ENCODE results near the gene GATAD1.
"Not testable (repeated sequence)": the region's sequence is repeated elsewhere in the genome, so short reads cannot be mapped to it uniquely, and the experiment has no call there.

Gene GATAD1

DNA sequence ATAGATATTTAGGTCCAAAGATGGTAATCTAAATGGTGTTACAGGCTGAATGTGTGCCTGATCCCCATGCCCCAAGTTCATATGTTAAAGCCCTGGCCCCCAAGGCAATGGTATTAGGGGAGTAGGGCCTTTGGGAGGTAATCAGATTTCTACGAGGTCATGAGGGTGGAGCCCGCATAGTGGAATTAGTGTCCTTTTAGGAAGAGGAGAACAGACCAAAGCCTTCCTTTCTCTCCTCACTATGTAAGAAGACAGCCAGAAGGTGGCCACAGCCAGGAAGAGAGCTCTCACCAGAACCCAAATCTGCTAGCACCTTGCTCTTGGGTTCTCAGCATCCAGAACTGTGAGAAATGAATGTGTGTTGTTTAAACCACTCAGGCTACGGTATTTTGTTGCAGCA, 15.3 kb downstream of the GATAD1 start:
- H3K36me3 ChIP-seq (ENCODE audit: control insufficient read depth in 2 of 2, insufficient read depth in 2 of 2, low read length in 2 of 2) = peaks cover 6 to 7% of the 10 kb centered on the region in 2 donors
- no peak overlapping the region for H3K9ac ChIP-seq (ENCODE audit: low read length in 2 of 2)
- H3K27ac ChIP-seq (ENCODE audit: low read length) = no peak overlapping the region
- H3K4me3 ChIP-seq (ENCODE audit: low read length in 2 of 2) = no peak overlapping the region
- H3K27me3 ChIP-seq (ENCODE audit: control insufficient read depth in 1 of 2, insufficient read depth in 2 of 2, low read length in 2 of 2) = no peaks in the 10 kb centered on the region
- H3K4me1 ChIP-seq (ENCODE audit: control insufficient read depth, insufficient read depth, low read length) = no peaks in the 10 kb centered on the region
- H3K9me3 ChIP-seq (ENCODE audit: control insufficient read depth in 2 of 2, low read length in 2 of 2) = no peaks in the 10 kb centered on the region

DNA sequence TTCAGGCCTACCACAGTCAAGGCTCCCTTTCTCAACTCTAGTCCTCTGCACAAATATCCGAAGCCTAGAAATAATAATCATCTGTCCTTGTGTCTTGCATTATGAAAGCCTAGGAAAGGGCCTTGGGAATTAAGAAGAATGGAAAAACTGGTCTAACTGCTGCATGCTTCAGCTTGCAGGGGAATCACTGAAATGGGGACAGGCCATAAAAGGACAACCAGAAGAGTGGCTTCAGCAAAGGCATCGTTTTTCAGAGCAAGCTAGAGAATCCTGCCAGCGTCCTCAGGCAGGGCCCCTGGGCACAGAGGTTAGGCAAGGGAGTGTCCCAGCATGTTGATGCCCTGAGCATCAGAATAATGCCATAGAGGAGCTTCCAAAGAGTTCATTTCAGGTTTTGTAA, 17.2 kb downstream of the GATAD1 start:
- Histone ChIP-seq H3K27me3 (ENCODE audit: control insufficient read depth in 1 of 2, insufficient read depth in 2 of 2, low read length in 2 of 2) (no peaks in the 10 kb centered on the region), H3K4me3 (ENCODE audit: low read length in 2 of 2) (no peak overlapping the region)

DNA sequence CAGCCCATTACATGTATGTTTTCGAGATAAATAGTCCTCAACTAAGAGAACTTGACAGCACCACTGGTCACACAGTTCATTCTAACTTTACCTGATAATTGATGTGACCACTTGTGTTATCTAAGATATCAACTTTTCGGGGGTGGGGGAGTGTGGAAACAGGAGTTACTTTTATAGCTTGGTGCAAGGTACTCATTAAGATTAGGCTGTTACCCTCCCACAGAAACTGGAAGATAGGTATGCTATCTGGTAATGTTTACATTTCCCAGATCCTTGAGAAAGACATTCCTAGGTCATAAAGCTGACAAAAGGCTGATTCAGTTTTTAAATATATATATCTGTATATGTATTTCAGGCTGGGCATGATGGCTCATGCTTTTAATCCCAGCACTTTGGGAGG, 19.4 kb downstream of the GATAD1 start:
- Histone ChIP-seq H3K36me3 (ENCODE audit: control insufficient read depth in 2 of 2, insufficient read depth in 2 of 2, low read length in 2 of 2) (peaks cover 6% of the 10 kb centered on the region in 2 donors), H3K4me1 (ENCODE audit: control insufficient read depth, insufficient read depth, low read length) (no peaks in the 10 kb centered on the region), H3K27me3 (ENCODE audit: control insufficient read depth in 1 of 2, insufficient read depth in 2 of 2, low read length in 2 of 2) (no peaks in the 10 kb centered on the region), H3K9ac (ENCODE audit: low read length in 2 of 2) (no peak overlapping the region), H3K27ac (ENCODE audit: low read length) (no peak overlapping the region), H3K4me3 (ENCODE audit: low read length in 2 of 2) (no peak overlapping the region), H3K9me3 (ENCODE audit: control insufficient read depth in 2 of 2, low read length in 2 of 2) (no peaks in the 10 kb centered on the region)

More for the DNA sequence above, 17.2 kb downstream of the GATAD1 start:
- no peaks in the 10 kb centered on the region for H3K9me3 ChIP-seq (ENCODE audit: control insufficient read depth in 2 of 2, low read length in 2 of 2)
- H3K9ac ChIP-seq (ENCODE audit: low read length in 2 of 2) = no peak overlapping the region
- peaks cover 6% of the 10 kb centered on the region in 2 donors for H3K36me3 ChIP-seq (ENCODE audit: control insufficient read depth in 2 of 2, insufficient read depth in 2 of 2, low read length in 2 of 2)
- no peak overlapping the region for H3K27ac ChIP-seq (ENCODE audit: low read length)
- H3K4me1 ChIP-seq (ENCODE audit: control insufficient read depth, insufficient read depth, low read length) = no peaks in the 10 kb centered on the region

DNA sequence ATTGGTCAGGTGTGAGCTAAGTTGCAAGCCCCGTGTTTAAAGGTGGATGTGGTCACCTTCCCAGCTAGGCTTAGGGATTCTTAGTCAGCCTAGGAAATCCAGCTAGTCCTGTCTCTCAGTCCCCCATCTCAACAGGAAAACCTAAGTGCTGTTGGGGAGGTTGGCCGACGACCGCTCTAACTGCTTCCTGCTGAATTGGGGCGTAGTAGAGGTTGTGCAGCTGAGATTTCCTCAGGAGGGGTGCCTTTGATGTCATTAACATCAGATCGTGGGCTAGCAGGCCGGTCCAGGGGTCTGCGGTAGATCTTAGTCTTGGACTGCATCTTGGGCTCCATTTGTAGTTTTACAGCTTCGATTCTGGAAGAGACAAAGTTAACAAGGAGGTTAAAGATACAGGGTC, 21.3 kb downstream of the GATAD1 start:
- H3K4me1 ChIP-seq (ENCODE audit: control insufficient read depth, insufficient read depth, low read length); H3K27ac ChIP-seq (ENCODE audit: low read length); H3K9me3 ChIP-seq (ENCODE audit: control insufficient read depth in 2 of 2, low read length in 2 of 2); H3K27me3 ChIP-seq (ENCODE audit: control insufficient read depth in 1 of 2, insufficient read depth in 2 of 2, low read length in 2 of 2); H3K36me3 ChIP-seq (ENCODE audit: control insufficient read depth in 2 of 2, insufficient read depth in 2 of 2, low read length in 2 of 2); H3K9ac ChIP-seq (ENCODE audit: low read length in 2 of 2); H3K4me3 ChIP-seq (ENCODE audit: low read length in 2 of 2): not testable (repeated sequence)

DNA sequence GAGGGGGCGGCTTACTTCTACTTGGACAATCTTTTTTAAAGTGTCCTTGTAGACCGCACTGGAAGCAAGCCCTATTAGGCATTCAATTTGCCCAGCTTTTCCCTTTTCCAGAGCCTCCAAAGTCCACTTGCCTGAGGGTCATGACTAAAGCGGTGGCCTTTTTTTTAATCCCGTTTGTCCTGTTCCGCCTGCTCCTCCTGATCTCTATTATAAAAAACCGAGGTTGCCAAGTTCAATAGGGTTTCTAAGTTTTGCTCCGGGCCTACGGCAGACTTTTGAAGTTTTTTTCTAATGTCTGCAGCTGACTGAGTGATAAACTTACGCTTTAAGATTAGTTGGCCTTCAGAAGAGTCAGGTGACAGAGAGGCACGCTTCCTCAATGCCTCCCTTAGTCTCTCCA, 26.7 kb downstream of the GATAD1 start:
- not testable (repeated sequence) for H3K4me3 ChIP-seq (ENCODE audit: low read length in 2 of 2); H3K4me1 ChIP-seq (ENCODE audit: control insufficient read depth, insufficient read depth, low read length); H3K36me3 ChIP-seq (ENCODE audit: control insufficient read depth in 2 of 2, insufficient read depth in 2 of 2, low read length in 2 of 2); H3K9ac ChIP-seq (ENCODE audit: low read length in 2 of 2); H3K27ac ChIP-seq (ENCODE audit: low read length); H3K9me3 ChIP-seq (ENCODE audit: control insufficient read depth in 2 of 2, low read length in 2 of 2); H3K27me3 ChIP-seq (ENCODE audit: control insufficient read depth in 1 of 2, insufficient read depth in 2 of 2, low read length in 2 of 2)

DNA sequence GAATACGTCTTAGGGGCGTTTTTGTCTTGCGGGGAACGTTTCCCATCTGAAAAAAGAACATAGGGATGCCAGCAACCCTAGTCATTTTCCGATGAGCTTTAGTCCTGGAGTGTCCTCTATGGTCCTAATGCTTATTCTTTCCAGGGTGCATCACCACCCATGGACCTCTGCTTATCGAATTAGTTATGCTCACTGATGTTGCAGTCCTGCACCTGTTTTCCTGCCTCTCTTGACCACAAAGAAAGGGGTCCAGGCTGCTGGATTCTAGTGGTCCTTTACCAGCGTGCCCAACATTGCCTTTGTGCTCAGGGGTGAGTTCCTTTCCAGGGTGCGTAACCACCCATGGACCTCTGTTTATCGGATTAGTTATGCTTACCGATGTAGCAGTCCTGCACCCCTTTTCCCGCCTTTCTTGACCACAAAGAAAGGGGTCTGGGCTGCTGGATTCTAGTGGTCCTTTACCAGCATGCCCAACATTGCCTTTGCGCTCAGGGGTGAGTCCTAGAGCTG, 28.0 kb downstream of the GATAD1 start:
- H3K4me1 ChIP-seq (ENCODE audit: control insufficient read depth, insufficient read depth, low read length); H3K27ac ChIP-seq (ENCODE audit: low read length); H3K9me3 ChIP-seq (ENCODE audit: control insufficient read depth in 2 of 2, low read length in 2 of 2); H3K4me3 ChIP-seq (ENCODE audit: low read length in 2 of 2); H3K9ac ChIP-seq (ENCODE audit: low read length in 2 of 2); H3K27me3 ChIP-seq (ENCODE audit: control insufficient read depth in 1 of 2, insufficient read depth in 2 of 2, low read length in 2 of 2); H3K36me3 ChIP-seq (ENCODE audit: control insufficient read depth in 2 of 2, insufficient read depth in 2 of 2, low read length in 2 of 2): not testable (repeated sequence)

DNA sequence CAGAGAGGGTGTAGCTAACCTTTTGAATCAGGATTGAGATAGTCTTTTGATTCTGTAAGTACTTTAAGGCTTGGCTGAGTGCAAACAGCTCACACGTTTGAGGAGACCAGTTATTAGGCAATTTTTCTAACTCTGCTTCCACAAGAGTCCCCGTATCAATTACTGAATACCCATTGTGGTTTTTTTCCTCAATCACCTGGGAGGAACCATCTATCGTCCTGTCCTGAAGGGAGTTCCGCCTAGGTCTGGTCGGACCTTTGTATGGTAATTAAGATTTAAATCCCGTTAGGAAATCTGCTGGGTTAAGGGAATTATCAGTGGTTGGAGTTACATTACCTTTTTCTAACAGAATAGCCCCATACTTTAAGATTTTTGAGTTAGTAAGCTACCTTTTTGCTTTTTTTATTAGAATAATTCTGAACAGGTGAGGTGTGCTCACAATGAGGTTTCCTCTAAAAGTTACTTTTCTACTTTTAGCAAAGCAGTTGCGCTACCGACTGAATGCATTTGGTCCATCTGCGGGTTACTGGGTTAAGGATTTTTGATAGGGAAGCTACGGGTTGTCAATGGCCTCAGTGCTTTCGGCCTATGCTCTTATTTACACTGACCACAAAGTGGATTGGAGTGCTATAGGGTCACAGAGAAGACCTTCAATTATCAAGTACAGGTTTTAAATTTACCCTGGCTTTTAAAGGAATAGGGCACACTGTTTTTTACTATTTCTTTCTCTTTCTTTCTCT, 28.7 kb downstream of the GATAD1 start:
- H3K9me3 ChIP-seq (ENCODE audit: control insufficient read depth in 2 of 2, low read length in 2 of 2); H3K36me3 ChIP-seq (ENCODE audit: control insufficient read depth in 2 of 2, insufficient read depth in 2 of 2, low read length in 2 of 2); H3K27me3 ChIP-seq (ENCODE audit: control insufficient read depth in 1 of 2, insufficient read depth in 2 of 2, low read length in 2 of 2); H3K4me3 ChIP-seq (ENCODE audit: low read length in 2 of 2); H3K4me1 ChIP-seq (ENCODE audit: control insufficient read depth, insufficient read depth, low read length); H3K27ac ChIP-seq (ENCODE audit: low read length); H3K9ac ChIP-seq (ENCODE audit: low read length in 2 of 2): not testable (repeated sequence)

DNA sequence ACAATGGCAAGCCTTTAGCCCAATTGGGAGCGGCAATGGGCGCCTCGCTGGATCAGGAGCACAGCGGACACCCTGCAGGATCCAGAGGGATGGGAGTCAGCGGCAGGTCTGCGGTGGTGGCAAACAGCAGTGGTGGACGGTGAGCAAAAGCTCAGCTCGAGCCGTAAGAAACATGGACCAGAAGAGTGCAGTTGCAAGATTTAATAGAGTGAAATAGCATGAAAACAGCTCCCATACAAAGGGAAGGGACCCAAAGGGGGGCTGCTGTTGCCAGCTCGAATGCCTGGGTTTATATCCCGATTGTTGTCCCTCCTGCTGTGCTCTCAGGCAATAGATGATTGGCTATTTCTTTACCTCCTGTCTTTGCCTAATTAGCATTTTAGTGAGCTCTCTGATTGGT, 30.4 kb downstream of the GATAD1 start, which contains the start of gene ERVW-1:
Gene ERVW-1, minus strand, starts transcription at position 266 of the 400 bp plus-strand sequence. CDS start 7,565 bp downstream, outside the sequence.
- H3K4me1 ChIP-seq (ENCODE audit: control insufficient read depth, insufficient read depth, low read length); H3K27ac ChIP-seq (ENCODE audit: low read length); H3K27me3 ChIP-seq (ENCODE audit: control insufficient read depth in 1 of 2, insufficient read depth in 2 of 2, low read length in 2 of 2); H3K36me3 ChIP-seq (ENCODE audit: control insufficient read depth in 2 of 2, insufficient read depth in 2 of 2, low read length in 2 of 2); H3K4me3 ChIP-seq (ENCODE audit: low read length in 2 of 2); H3K9me3 ChIP-seq (ENCODE audit: control insufficient read depth in 2 of 2, low read length in 2 of 2); H3K9ac ChIP-seq (ENCODE audit: low read length in 2 of 2): not testable (repeated sequence)

DNA sequence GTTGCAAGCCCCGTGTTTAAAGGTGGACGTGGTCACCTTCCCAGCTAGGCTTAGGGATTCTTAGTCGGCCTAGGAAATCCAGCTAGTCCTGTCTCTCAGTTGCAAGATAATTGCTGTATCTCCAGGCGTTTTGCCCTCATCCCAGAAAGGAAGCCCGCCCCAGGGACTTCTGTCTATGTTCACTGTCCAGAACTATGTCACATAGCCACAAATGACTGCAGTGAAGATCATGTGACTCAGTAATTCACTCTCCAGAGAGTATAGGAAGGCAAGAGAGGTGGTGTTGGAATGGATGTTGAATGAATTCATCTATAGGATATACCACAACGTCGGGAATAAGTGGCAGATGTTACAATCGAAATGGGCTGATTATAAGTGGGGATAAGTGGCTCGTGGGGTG, 30.8 kb downstream of the GATAD1 start:
- Histone ChIP-seq H3K36me3 (ENCODE audit: control insufficient read depth in 2 of 2, insufficient read depth in 2 of 2, low read length in 2 of 2) (no peaks in the 10 kb centered on the region), H3K9ac (ENCODE audit: low read length in 2 of 2) (no peak overlapping the region), H3K27ac (ENCODE audit: low read length) (no peak overlapping the region), H3K4me1 (ENCODE audit: control insufficient read depth, insufficient read depth, low read length) (no peaks in the 10 kb centered on the region), H3K9me3 (ENCODE audit: control insufficient read depth in 2 of 2, low read length in 2 of 2) (no peaks in the 10 kb centered on the region), H3K27me3 (ENCODE audit: control insufficient read depth in 1 of 2, insufficient read depth in 2 of 2, low read length in 2 of 2) (no peaks in the 10 kb centered on the region), H3K4me3 (ENCODE audit: low read length in 2 of 2) (no peak overlapping the region)

DNA sequence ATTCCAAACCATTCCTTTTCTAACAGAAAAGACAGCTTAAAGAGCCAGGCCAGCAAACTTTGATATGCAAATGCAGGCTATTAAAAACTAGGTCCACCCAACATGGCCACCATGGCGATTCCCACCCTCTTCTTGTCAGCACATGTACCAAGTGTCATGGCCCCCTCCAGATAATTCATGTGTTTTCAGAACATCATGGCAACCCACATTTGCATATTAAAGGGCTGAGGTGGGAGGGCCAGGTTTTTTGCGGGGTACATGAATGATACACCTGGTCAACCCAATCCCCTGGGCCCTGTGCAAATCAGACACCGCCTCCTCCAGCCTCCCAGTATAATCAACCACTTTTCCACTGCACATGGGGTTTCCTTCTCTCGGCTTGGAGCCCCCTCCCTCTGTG, 31.4 kb downstream of the GATAD1 start:
- H3K27ac ChIP-seq (ENCODE audit: low read length) = no peak overlapping the region
- no peaks in the 10 kb centered on the region for H3K9me3 ChIP-seq (ENCODE audit: control insufficient read depth in 2 of 2, low read length in 2 of 2)
- H3K4me1 ChIP-seq (ENCODE audit: control insufficient read depth, insufficient read depth, low read length) = no peaks in the 10 kb centered on the region
- H3K4me3 ChIP-seq (ENCODE audit: low read length in 2 of 2) = no peak overlapping the region
- H3K27me3 ChIP-seq (ENCODE audit: control insufficient read depth in 1 of 2, insufficient read depth in 2 of 2, low read length in 2 of 2) = no peaks in the 10 kb centered on the region
- H3K36me3 ChIP-seq (ENCODE audit: control insufficient read depth in 2 of 2, insufficient read depth in 2 of 2, low read length in 2 of 2) = no peaks in the 10 kb centered on the region
- no peak overlapping the region for H3K9ac ChIP-seq (ENCODE audit: low read length in 2 of 2)

DNA sequence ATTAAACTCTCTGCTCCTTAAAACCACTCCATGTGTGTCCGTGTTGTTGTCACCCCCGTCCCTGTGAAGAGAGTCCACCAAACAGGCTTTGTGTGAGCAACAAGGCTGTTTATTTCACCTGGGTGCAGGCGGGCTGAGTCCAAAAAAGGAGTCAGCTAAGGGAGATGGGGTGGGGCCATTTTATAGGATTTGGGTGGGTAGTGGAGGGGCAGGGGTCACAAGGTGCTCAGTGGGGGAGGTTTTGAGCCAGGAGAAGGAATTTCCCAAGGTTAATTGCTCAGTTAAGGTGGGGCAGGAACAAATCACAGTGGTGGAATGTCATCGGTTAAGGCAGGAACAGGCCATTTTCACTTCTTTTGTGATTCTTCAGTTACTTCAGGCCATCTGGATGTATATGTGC, 31.9 kb downstream of the GATAD1 start:
- H3K4me3 ChIP-seq (ENCODE audit: low read length in 2 of 2); H3K4me1 ChIP-seq (ENCODE audit: control insufficient read depth, insufficient read depth, low read length); H3K9me3 ChIP-seq (ENCODE audit: control insufficient read depth in 2 of 2, low read length in 2 of 2); H3K36me3 ChIP-seq (ENCODE audit: control insufficient read depth in 2 of 2, insufficient read depth in 2 of 2, low read length in 2 of 2); H3K27me3 ChIP-seq (ENCODE audit: control insufficient read depth in 1 of 2, insufficient read depth in 2 of 2, low read length in 2 of 2); H3K9ac ChIP-seq (ENCODE audit: low read length in 2 of 2); H3K27ac ChIP-seq (ENCODE audit: low read length): not testable (repeated sequence)

Data from stomach smooth muscle (tissue), 2 donors.